Activated naive CD4-positive, alpha-beta T cell treated with anti-CD3 and anti-CD28 coated beads for 36 hours (primary cell): ENCODE measurements around the gene GLIPR2. TPM values are rescaled to one million over a fixed set of nuclear protein-coding genes. Genes with fewer than 3 reads are reported as not detected.
"Not testable (repeated sequence)": the region's sequence is repeated elsewhere in the genome, so short reads cannot be mapped to it uniquely, and the experiment has no call there.

Source experiments
- CTCF ChIA-PET: fragments of 350-600 bp; sonication (Branson Sonifier 250); formaldehyde crosslinking; loops from one replicate; lab custom pipeline; 2021; ENCODE audit warnings: antibody characterized with exemption; lab: Charles Lee
- DNase-seq: peaks from one replicate; pipeline ENCODE4 v3.0.0-alpha.2; 2020
- H3K27ac Mint-ChIP-seq: one replicate; pipeline ENCODE4 v1.8.0; 2021; ENCODE audit warnings: mild to moderate bottlenecking, mixed read lengths
- H3K27me3 Mint-ChIP-seq: one replicate; pipeline ENCODE4 v1.8.0; 2021; ENCODE audit warnings: low read depth, mixed read lengths
- H3K36me3 Mint-ChIP-seq: one replicate; pipeline ENCODE4 v1.8.0; 2021; ENCODE audit warnings: low read depth, mixed read lengths
- H3K4me1 Mint-ChIP-seq: one replicate; pipeline ENCODE4 v1.8.0; 2021; ENCODE audit warnings: low read depth, mixed read lengths
- H3K4me3 Mint-ChIP-seq: one replicate; pipeline ENCODE4 v1.8.0; 2021; ENCODE audit warnings: mild to moderate bottlenecking, moderate library complexity, mixed read lengths
- H3K9me3 Mint-ChIP-seq: one replicate; pipeline ENCODE4 v1.8.0; 2021; ENCODE audit warnings: mixed read lengths
- intact Hi-C: fragments of 100-400 bp; cut with micrococcal nuclease; formaldehyde crosslinking; loops from one replicate; pipeline ENCODE4 v1.15.1; 2023
- total RNA-seq, 2 experiments: library from RNA; stranded (reverse); gene quantifications; one replicate each; pipeline ENCODE4 v1.2.3, GENCODE V29; 2021

Gene GLIPR2
- total RNA-seq, 2 experiments from 2014 or later: 8.0 to 9.7 TPM

GRCh38 chr9:36125062-36125855 lies 11.3 kb upstream of the GLIPR2 start:
- Mint-ChIP-seq H3K27me3 (no peaks in the 10 kb centered on the region), H3K4me1 (peaks cover 15% of the 10 kb centered on the region), H3K36me3 (peaks cover 6% of the 10 kb centered on the region), H3K9me3 (no peaks in the 10 kb centered on the region), H3K4me3 (no peak overlapping the region), H3K27ac (no peak overlapping the region)
- CTCF ChIA-PET: interaction anchor here (1.1 to 1.9 kb wide), 5 partner anchors 22 to 45 kb away, joined by 3 to 15 read pairs (median 7); no protein-coding TSS in a partner anchor
- intact Hi-C loops: no loop called here
- peak; percentile 24 for DNase-seq

GRCh38 chr9:36126016-36126730 lies 10.4 kb upstream of the GLIPR2 start:
- DNase-seq: no peak
- intact Hi-C loops: no loop called here
- Mint-ChIP-seq H3K27me3 (no peaks in the 10 kb centered on the region), H3K27ac (no peak overlapping the region), H3K36me3 (peaks cover 6% of the 10 kb centered on the region), H3K4me1 (peaks cover 15% of the 10 kb centered on the region), H3K9me3 (no peaks in the 10 kb centered on the region), H3K4me3 (no peak overlapping the region)
- CTCF ChIA-PET: interaction anchor here (0.7 to 1.9 kb wide), 3 partner anchors 14 to 44 kb away, joined by 3 to 7 read pairs (median 3); no protein-coding TSS in a partner anchor

- no peak for DNase-seq
- intact Hi-C loops: no loop called here
- Mint-ChIP-seq H3K27me3 (no peaks in the 10 kb centered on the region), H3K4me3 (no peak overlapping the region), H3K9me3 (no peaks in the 10 kb centered on the region), H3K27ac (no peak overlapping the region), H3K36me3 (no peaks in the 10 kb centered on the region), H3K4me1 (peaks cover 17% of the 10 kb centered on the region)
- CTCF ChIA-PET: interaction anchor here (0.7 kb wide), 1 partner anchor 380 kb away, joined by 4 read pairs; no protein-coding TSS in a partner anchor
Observed at GRCh38 chr9:36127652-36128244, 8.8 kb upstream of the GLIPR2 start.

- H3K9me3 Mint-ChIP-seq: no peaks in the 10 kb centered on the region
- DNase-seq: no peak
- CTCF ChIA-PET: no interaction called here
- no peak overlapping the region for H3K4me3 Mint-ChIP-seq
- H3K27ac Mint-ChIP-seq: no peak overlapping the region
- peaks cover 17% of the 10 kb centered on the region for H3K4me1 Mint-ChIP-seq
- intact Hi-C loops: no loop called here
- H3K36me3 Mint-ChIP-seq: no peaks in the 10 kb centered on the region
- H3K27me3 Mint-ChIP-seq: no peaks in the 10 kb centered on the region
Observed at GRCh38 chr9:36128349-36128748, 8.2 kb upstream of the GLIPR2 start.

DNA sequence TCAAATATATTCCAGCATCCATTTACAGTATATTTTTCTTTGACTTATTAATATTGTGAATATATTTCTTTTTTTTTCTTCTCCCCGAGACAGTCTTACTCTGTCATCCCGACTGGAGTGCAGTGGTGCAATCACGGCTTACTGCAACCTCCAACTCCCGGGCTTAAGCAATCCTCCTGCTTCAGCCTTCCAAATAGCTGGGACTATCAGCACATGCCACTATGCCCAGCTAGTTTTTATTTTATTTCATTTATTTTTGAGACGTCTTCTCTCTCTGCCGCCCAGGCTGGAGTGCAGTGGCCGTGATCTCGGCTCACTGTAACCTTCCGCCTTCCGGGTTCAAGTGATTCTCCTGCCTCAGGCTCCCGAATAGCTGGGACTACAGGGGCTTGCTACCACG lies 7.4 kb upstream of the GLIPR2 start:
- no peak overlapping the region for H3K4me3 Mint-ChIP-seq
- no peaks in the 10 kb centered on the region for H3K36me3 Mint-ChIP-seq
- CTCF ChIA-PET: interaction anchor here (0.6 to 1.9 kb wide), 4 partner anchors 16 to 200 kb away, joined by 3 to 7 read pairs (median 4); no protein-coding TSS in a partner anchor
- intact Hi-C loops: no loop called here
- no peaks in the 10 kb centered on the region for H3K9me3 Mint-ChIP-seq
- H3K27ac Mint-ChIP-seq: no peak overlapping the region
- H3K4me1 Mint-ChIP-seq: peaks cover 17% of the 10 kb centered on the region
- no peaks in the 10 kb centered on the region for H3K27me3 Mint-ChIP-seq
- no peak for DNase-seq

DNA sequence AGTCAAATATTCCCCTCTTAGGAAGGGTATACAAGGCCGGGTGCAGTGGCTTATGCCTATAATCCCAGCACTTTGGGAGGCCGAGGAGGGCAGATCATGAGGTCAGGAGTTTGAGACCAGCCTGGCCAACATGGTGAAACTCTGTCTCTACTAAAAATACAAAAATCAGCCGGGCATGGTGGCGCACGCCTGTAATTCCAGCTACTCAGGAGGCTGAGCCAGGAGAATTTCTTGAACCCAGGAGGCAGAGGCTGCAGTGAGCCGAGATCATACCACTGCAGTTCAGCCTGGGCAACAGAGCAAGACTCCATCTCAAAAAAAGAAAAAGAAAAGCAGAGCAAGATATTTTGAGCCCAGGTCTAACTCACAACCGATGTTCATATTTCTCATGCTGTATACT lies 4.9 kb upstream of the GLIPR2 start:
- not testable (repeated sequence) for H3K27me3 Mint-ChIP-seq, H3K27ac Mint-ChIP-seq, H3K9me3 Mint-ChIP-seq, H3K4me3 Mint-ChIP-seq, H3K36me3 Mint-ChIP-seq, DNase-seq
- peaks cover 14% of the 10 kb centered on the region for H3K4me1 Mint-ChIP-seq
- intact Hi-C loops: loop anchor here (10.0 kb wide), 1 partner anchor 1467 kb away; the partner anchor contains the start of gene CCL27
- CTCF ChIA-PET: interaction anchor here (1.5 kb wide), 1 partner anchor 12 kb away, joined by 3 read pairs; no protein-coding TSS in a partner anchor

DNA sequence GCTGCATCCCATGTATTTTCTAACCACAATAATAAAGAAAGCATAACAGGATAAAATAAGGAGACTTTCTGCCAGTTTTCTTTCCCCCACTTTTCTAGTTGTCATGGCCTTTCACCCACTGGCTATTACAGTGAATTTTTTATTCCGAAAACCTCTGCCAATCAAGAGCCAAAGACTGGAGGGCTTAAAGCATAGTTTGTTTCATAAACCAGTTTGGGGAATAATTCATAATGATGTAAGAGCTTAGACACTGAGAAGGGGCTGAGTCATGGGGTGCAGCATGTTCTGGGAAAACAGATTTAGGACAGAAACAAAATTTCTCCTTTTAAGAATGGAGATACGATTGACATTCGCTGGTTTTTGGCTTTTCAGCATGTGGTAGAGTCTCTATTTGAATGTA lies 4.4 kb upstream of the GLIPR2 start:
- H3K4me3 Mint-ChIP-seq: no peak overlapping the region
- DNase-seq: no peak
- no peaks in the 10 kb centered on the region for H3K36me3 Mint-ChIP-seq
- intact Hi-C loops: loop anchor here (10.0 kb wide), 1 partner anchor 1467 kb away; the partner anchor contains the start of gene CCL27
- CTCF ChIA-PET: interaction anchor here (1.5 to 1.8 kb wide), 2 partner anchors 12 to 33 kb away, joined by 3 to 7 read pairs; no protein-coding TSS in a partner anchor
- no peaks in the 10 kb centered on the region for H3K27me3 Mint-ChIP-seq
- no peaks in the 10 kb centered on the region for H3K9me3 Mint-ChIP-seq
- peaks cover 15% of the 10 kb centered on the region for H3K4me1 Mint-ChIP-seq
- no peak overlapping the region for H3K27ac Mint-ChIP-seq

DNA sequence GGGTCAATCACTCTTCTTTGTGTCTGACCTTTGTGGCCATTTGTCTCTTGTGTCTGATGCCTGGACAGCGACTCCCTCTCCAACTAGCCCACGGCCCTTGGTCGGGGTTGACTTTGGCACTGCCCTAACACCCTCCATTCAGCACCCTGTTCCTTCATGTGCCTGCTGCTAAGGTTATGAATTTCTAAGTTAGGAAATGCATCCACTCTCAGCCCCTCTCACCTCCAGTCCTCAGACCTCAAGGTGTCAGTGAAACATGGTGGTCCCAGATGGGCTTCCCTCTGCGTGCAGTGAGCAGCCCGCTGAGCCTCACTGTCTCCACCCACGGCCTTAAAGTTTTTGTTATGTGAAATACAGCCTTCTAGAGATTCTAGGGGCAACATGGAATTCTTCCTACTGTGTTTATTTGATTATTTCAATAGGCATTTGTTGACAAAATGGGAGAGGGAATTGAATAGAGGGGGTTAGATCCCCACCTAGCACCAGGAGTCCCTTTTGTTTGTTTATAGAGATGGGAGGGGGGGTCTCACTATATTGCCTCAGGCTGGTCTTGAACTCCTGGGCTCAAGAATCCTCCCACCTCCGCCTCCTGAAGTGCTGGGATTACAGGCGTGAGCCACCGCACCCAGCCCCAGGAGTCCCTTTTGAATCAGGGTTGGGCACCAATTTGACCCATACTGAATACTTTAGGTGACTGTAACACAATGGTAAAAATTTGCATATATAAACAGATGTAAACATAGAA lies 1.6 kb upstream of the GLIPR2 start:
- Mint-ChIP-seq H3K4me3 (no peak overlapping the region), H3K27me3 (no peaks in the 10 kb centered on the region), H3K36me3 (no peaks in the 10 kb centered on the region), H3K9me3 (no peaks in the 10 kb centered on the region), H3K27ac (no peak overlapping the region), H3K4me1 (peaks cover 30% of the 10 kb centered on the region)
- CTCF ChIA-PET: no interaction called here
- no peak for DNase-seq
- intact Hi-C loops: loop anchor here (5.0 to 10.0 kb wide), 2 partner anchors 122 to 1470 kb away; partner anchors contain the start of genes CCL27 and GNE

DNA sequence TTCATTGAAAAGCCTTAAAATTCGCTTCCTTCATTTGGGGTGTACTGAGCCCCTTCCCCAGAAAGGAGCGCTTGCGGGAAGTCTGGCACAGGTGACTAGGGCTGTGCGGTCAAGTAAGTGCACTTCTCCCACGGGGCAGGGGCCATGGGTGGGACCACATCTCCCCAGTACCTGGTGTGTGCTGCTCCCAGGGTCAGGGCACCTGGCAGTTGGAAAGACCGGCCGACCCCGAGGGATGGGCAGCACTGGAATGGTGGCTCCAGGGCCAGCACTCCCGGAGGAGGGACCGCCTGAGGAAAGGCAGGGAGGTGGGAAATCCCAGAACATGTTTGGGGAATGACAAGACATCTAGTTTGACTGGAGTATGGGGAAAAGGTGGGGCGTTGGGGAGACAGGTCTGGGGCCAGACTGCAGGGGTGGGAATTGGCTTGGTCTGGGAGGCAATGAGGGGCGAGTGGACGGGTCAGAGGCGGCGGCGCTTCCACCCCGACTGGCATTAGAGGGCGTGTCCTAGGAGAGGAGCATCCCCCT lies 727 bp upstream of the GLIPR2 start:
- intact Hi-C loops: loop anchor here (1.0 to 10.0 kb wide), 7 partner anchors 8 to 1471 kb away; partner anchors contain the start of genes CCL27, CLTA and GNE
- peak overlapping the region; percentile 71 for H3K4me3 Mint-ChIP-seq
- no peaks in the 10 kb centered on the region for H3K36me3 Mint-ChIP-seq
- no peak overlapping the region for H3K27ac Mint-ChIP-seq
- no peaks in the 10 kb centered on the region for H3K27me3 Mint-ChIP-seq
- no peaks in the 10 kb centered on the region for H3K9me3 Mint-ChIP-seq
- peaks cover 39% of the 10 kb centered on the region for H3K4me1 Mint-ChIP-seq
- DNase-seq: no peak
- CTCF ChIA-PET: interaction anchor here (1.9 kb wide), 1 partner anchor 54 kb away, joined by 9 read pairs; the partner anchor contains the start of gene CLTA

- H3K27me3 Mint-ChIP-seq: no peaks in the 10 kb centered on the region
Observed at GRCh38 chr9:36136894-36137391, 410 bp downstream of the GLIPR2 start.

More at GRCh38 chr9:36136894-36137391, 410 bp downstream of the GLIPR2 start:
- Mint-ChIP-seq H3K4me3 (peak overlapping the region; percentile 86), H3K27ac (no peak overlapping the region), H3K4me1 (peaks cover 49% of the 10 kb centered on the region), H3K36me3 (no peaks in the 10 kb centered on the region), H3K9me3 (no peaks in the 10 kb centered on the region)
- CTCF ChIA-PET: interaction anchor here (0.6 to 1.9 kb wide), 5 partner anchors 13 to 346 kb away, joined by 3 to 9 read pairs (median 3); partner anchors contain the start of gene CLTA
- intact Hi-C loops: loop anchor here (1.0 to 10.0 kb wide), 7 partner anchors 7 to 1472 kb away; partner anchors contain the start of genes CCL27, CLTA and GNE
- no peak for DNase-seq
